OCI-LY7 (cell line): ENCODE measurements around the gene LRRC47. TPM values are rescaled to one million over a fixed set of nuclear protein-coding genes. Genes with fewer than 3 reads are reported as not detected.

Experiments
- Bru-seq: library from RNA; stranded (reverse); fragments of 400-500 nt; gene quantifications from one replicate; lab custom pipeline; 2021; lab: Mats Ljungman, UMichigan
- BruChase-seq, 2 experiments: library from RNA; stranded (reverse); fragments of 400-500 nt; gene quantifications; one replicate each; lab custom pipeline; 2021; lab: Mats Ljungman, UMichigan
- BruUV-seq: library from RNA; stranded (reverse); fragments of 400-500 nt; replicated peaks from 2 replicates; lab custom pipeline; 2021; lab: Mats Ljungman, UMichigan
- CTCF ChIA-PET: fragments of 300-600 bp; sonication (Branson Sonifier 250); formaldehyde crosslinking; loops from one replicate; lab custom pipeline; 2022; ENCODE audit warnings: antibody characterized with exemption; ENCODE audit not compliant: unreplicated experiment; lab: Charles Lee
- POLR2A ChIA-PET: fragments of 300-600 bp; sonication (Branson Sonifier 250); formaldehyde crosslinking; loops from one replicate; lab custom pipeline; 2022; ENCODE audit warnings: antibody characterized with exemption; lab: Charles Lee
- DNase-seq: peaks from one replicate; pipeline ENCODE4 v3.0.0-alpha.2; 2015; ENCODE audit warnings: low spot score
- H2AFZ ChIP-seq: fragments of 200-600 bp; sonication (generic), shearing (Covaris generic); 2 replicates; pipeline ENCODE4 v1.6.1; 2014; ENCODE audit warnings: mild to moderate bottlenecking, antibody characterized with exemption, low read length, moderate library complexity
- H3K27ac ChIP-seq: fragments of 200-600 bp; sonication (generic); 2 replicates; pipeline ENCODE4 v1.5.1; 2014; ENCODE audit warnings: mixed run types, low read depth, mild to moderate bottlenecking, moderate library complexity, low read length, inconsistent platforms; ENCODE audit not compliant: poor library complexity, severe bottlenecking
- H3K36me3 ChIP-seq: fragments of 200-600 bp; sonication (generic); 2 replicates; pipeline ENCODE4 v1.6.1; 2014; ENCODE audit warnings: mild to moderate bottlenecking, antibody characterized with exemption, low read length, moderate library complexity, mixed read lengths; ENCODE audit not compliant: insufficient read depth
- H3K4me1 ChIP-seq: fragments of 200-600 bp; sonication (generic); 2 replicates; pipeline ENCODE4 v1.5.1; 2014; ENCODE audit warnings: mild to moderate bottlenecking, low read length; ENCODE audit not compliant: insufficient read depth, poor library complexity, severe bottlenecking
- H3K4me2 ChIP-seq: fragments of 200-600 bp; sonication (generic); 2 replicates; pipeline ENCODE4 v1.6.1; 2014; ENCODE audit warnings: mild to moderate bottlenecking, low read length
- H3K4me3 ChIP-seq: fragments of 200-600 bp; sonication (generic); 2 replicates; pipeline ENCODE4 v1.5.1; 2014; ENCODE audit warnings: mild to moderate bottlenecking, low read depth, low read length; ENCODE audit not compliant: poor library complexity, severe bottlenecking
- H3K79me2 ChIP-seq: fragments of 200-600 bp; sonication (generic); 2 replicates; pipeline ENCODE4 v1.6.1; 2016; ENCODE audit warnings: low read depth, mild to moderate bottlenecking, low read length, moderate library complexity, mixed read lengths; ENCODE audit not compliant: insufficient read depth
- H3K9me2 ChIP-seq: fragments of 200-600 bp; sonication (generic); 2 replicates; pipeline ENCODE4 v1.6.1; 2016; ENCODE audit warnings: mild to moderate bottlenecking, low read length, mixed read lengths; ENCODE audit not compliant: insufficient read depth
- H3K9me3 ChIP-seq: fragments of 200-600 bp; sonication (generic); 2 replicates; pipeline ENCODE4 v1.6.1; 2014; ENCODE audit warnings: mild to moderate bottlenecking, mixed run types, low read length, mixed read lengths
- H4K20me1 ChIP-seq: fragments of 200-600 bp; sonication (generic); 2 replicates; pipeline ENCODE4 v1.6.1; 2014; ENCODE audit warnings: mild to moderate bottlenecking, antibody characterized with exemption, low read length, moderate library complexity, mixed read lengths; ENCODE audit not compliant: insufficient read depth
- EZH2phosphoT487 ChIP-seq: fragments of 200-600 bp; sonication (generic); IDR thresholded peaks from 2 replicates; pipeline ENCODE4 v1.6.1; 2018; ENCODE audit warnings: low read depth, borderline replicate concordance, mild to moderate bottlenecking, mixed run types, antibody characterized with exemption, low read length, moderate library complexity, mixed read lengths
- intact Hi-C: fragments of 100-400 bp; cut with micrococcal nuclease; formaldehyde crosslinking; loops from one replicate; pipeline ENCODE4 v1.10.0; 2022; ENCODE audit not compliant: unreplicated experiment
- long read RNA-seq: library from polyadenylated mRNA; stranded (forward); transcript quantifications from one replicate; pipeline ENCODE4 v2.0.0, GENCODE V29; 2022
- total RNA-seq, 2 experiments: library from RNA; depleted of rRNA in 1 of 2; stranded (reverse); fragments of >200 nt in 1 of 2; shearing (Covaris generic) in 1 of 2; gene quantifications; 2 replicates each; pipeline ENCODE4 v1.2.3, GENCODE V29; 2014 to 2022
- TF ChIP-seq, protein P1 (sequence below): fragments of 200-600 bp; sonication (generic); conservative IDR thresholded peaks from 2 replicates; pipeline ENCODE4 v1.5.1; 2014; ENCODE audit warnings: mild to moderate bottlenecking, antibody characterized with exemption, low read length, moderate library complexity, mixed read lengths

LRRC47 gene
- total RNA-seq (2014; rRNA removed; shearing (Covaris generic)) = 34.0 and 36.4 TPM in 2 replicates
- 49.1 and 57.6 TPM in 2 replicates for total RNA-seq (2022)
- percentile 71 among the genes with signal in this experiment for Bru-seq, nascent RNA
- percentile 66 among the genes with signal in this experiment for BruChase-seq, experiment 1, labeled RNA remaining after a 6-hour chase
- BruChase-seq, experiment 2, labeled RNA remaining after a 2-hour chase = percentile 82 among the genes with signal in this experiment
- long read RNA-seq, full-length matches to known transcripts = 128 of 144 reads
- long read RNA-seq, partial matches to known transcripts = 8 of 144 reads
- long read RNA-seq, other reads (novel, unspliced or antisense) = 8 of 144 reads

- H3K4me1 ChIP-seq = peaks cover 24% of the 10 kb centered on the region
- H3K9me2 ChIP-seq = no peaks in the 10 kb centered on the region
- H3K36me3 ChIP-seq = peaks cover 30% of the 10 kb centered on the region
- peak within 1 kb of the TSS; percentile 92 for H2AFZ ChIP-seq
- H3K4me3 ChIP-seq = peak within 1 kb of the TSS; percentile 99
- H3K27ac ChIP-seq = peak within 1 kb of the TSS; percentile 32
- ChIA-PET CTCF (no interaction called here), POLR2A (interaction anchor here (0.7 to 1.4 kb wide), 2 partner anchors 97 to 630 kb away, joined by 3 read pairs; no protein-coding TSS in a partner anchor)
- H3K9me3 ChIP-seq = peaks cover 9% of the 10 kb centered on the region; the same call in 1 of the 2 replicates
- TF ChIP-seq, protein P1, sequence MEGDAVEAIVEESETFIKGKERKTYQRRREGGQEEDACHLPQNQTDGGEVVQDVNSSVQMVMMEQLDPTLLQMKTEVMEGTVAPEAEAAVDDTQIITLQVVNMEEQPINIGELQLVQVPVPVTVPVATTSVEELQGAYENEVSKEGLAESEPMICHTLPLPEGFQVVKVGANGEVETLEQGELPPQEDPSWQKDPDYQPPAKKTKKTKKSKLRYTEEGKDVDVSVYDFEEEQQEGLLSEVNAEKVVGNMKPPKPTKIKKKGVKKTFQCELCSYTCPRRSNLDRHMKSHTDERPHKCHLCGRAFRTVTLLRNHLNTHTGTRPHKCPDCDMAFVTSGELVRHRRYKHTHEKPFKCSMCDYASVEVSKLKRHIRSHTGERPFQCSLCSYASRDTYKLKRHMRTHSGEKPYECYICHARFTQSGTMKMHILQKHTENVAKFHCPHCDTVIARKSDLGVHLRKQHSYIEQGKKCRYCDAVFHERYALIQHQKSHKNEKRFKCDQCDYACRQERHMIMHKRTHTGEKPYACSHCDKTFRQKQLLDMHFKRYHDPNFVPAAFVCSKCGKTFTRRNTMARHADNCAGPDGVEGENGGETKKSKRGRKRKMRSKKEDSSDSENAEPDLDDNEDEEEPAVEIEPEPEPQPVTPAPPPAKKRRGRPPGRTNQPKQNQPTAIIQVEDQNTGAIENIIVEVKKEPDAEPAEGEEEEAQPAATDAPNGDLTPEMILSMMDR = no peak
- no peak for TF ChIP-seq EZH2phosphoT487
- DNase-seq = peak; percentile 94
- H3K4me2 ChIP-seq = peak within 1 kb of the TSS; percentile 80
- peaks cover 15% of the 10 kb centered on the region for H4K20me1 ChIP-seq
- peaks cover 44% of the 10 kb centered on the region for H3K79me2 ChIP-seq
- intact Hi-C loops = loop anchor here (1.0 to 2.0 kb wide), 2 partner anchors 20 to 106 kb away; no protein-coding TSS in a partner anchor
- TSS peak; percentile 94 for BruUV-seq
Observed at GRCh38 chr1:3796215-3797061, at the start of gene LRRC47. LRRC47 (minus strand) TSS chr1:3796498; CDS start chr1:3796476, 22 bp downstream.

DNA sequence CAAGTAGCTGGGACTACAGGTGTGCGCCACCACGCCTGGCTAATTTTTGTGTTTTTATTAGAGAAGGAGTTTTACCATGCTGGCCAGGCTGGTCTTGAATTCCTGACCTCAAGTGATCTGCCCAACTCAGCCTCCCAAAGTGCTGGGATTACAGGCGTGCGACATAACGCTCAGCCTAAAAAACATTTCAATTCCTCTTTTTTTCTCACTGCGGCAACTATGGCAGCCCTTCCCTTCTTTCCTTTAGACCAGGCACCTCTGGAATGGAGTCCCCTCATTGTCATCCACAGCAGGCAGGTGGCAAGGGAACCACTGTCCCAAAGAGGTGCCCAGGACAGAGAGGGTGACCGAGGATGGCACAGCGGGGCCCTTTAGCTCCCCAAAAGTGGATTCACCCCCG, 46.6 kb upstream of the LRRC47 start:
- intact Hi-C loops = no loop called here
- Histone ChIP-seq H3K4me3 (no peak overlapping the region), H4K20me1 (no peaks in the 10 kb centered on the region), H3K4me1 (peaks cover 7% of the 10 kb centered on the region), H3K27ac (no peak overlapping the region), H3K36me3 (peaks cover 85% of the 10 kb centered on the region), H3K4me2 (no peak overlapping the region), H3K9me2 (no peaks in the 10 kb centered on the region), H3K79me2 (no peaks in the 10 kb centered on the region), H3K9me3 (0 out of 2 replicates have a peak, but pooled peaks cover under 1% of the 10 kb centered on the region), H2AFZ (no peak overlapping the region)
- no peak for DNase-seq
- CTCF ChIA-PET = no interaction called here
- POLR2A ChIA-PET = interaction anchor here (0.6 kb wide), 1 partner anchor 967 kb away, joined by 4 read pairs; no protein-coding TSS in a partner anchor
- no TSS peak for BruUV-seq
- no peak for TF ChIP-seq EZH2phosphoT487
- TF ChIP-seq, protein P1 = no peak
